HCT116 (cell line): ENCODE results near the gene PAX2. TPM values are rescaled to one million over a fixed set of nuclear protein-coding genes. Genes with fewer than 3 reads are reported as not detected.

ENCODE experiments used
- ATAC-seq: fragments of 200-7000 bp; cut with Tn5 transposase; 2 replicates; pipeline ENCODE4 v1.9.1; 2020; ENCODE audit warnings: mild to moderate bottlenecking, moderate library complexity
- BruUV-seq: library from RNA; stranded (reverse); fragments of 400-500 nt; replicated peaks from 2 replicates; lab custom pipeline; 2021; lab: Mats Ljungman, UMichigan
- CTCF ChIA-PET: fragments of 300-600 bp; sonication (Branson Sonifier 250); formaldehyde crosslinking; loops from one replicate; lab custom pipeline; 2021; ENCODE audit warnings: antibody characterized with exemption; lab: Charles Lee
- POLR2A ChIA-PET: fragments of 300-600, 350-600 bp; sonication (Branson Sonifier 250); formaldehyde crosslinking; loops from one replicate; lab custom pipeline; 2021; ENCODE audit warnings: antibody characterized with exemption; lab: Charles Lee
- RAD21 ChIA-PET, 2 experiments: fragments of 300-600 bp; sonication (Branson Sonifier 250); formaldehyde crosslinking; loops; one replicate each; lab custom pipeline; 2023; ENCODE audit warnings: low total read pairs in 2 of 2; ENCODE audit not compliant: uncharacterized antibody in 2 of 2, unreplicated experiment in 2 of 2, low non-redundant PET in 1 of 2; lab: Charles Lee
- DNase-seq: peaks from one replicate; pipeline ENCODE4 v3.0.0-alpha.2; 2010; ENCODE audit warnings: low read depth, low spot score
- H2AFZ ChIP-seq: fragments of 200-600 bp; shearing (Covaris generic), sonication (generic); 2 replicates; pipeline ENCODE4 v1.6.1; 2017; ENCODE audit warnings: low read depth, mixed run types, mixed read lengths, antibody characterized with exemption, low read length; ENCODE audit not compliant: poor library complexity, severe bottlenecking
- H3K27ac ChIP-seq: 2 replicates; pipeline ENCODE4 v1.5.1; 2012; ENCODE audit warnings: low read depth, low read length
- H3K27me3 ChIP-seq: fragments of 200-600 bp; sonication (generic); 2 replicates; pipeline ENCODE4 v1.6.1; 2016; ENCODE audit warnings: mixed run types, low read length, mixed read lengths; ENCODE audit not compliant: insufficient read depth
- H3K36me3 ChIP-seq, 2 experiments: fragments of 200-500 bp in 1 of 2; fragments of 200-600 bp in 1 of 2; sonication (Bioruptor generic) in 1 of 2; sonication (generic) in 1 of 2; 2 replicates each; pipeline versions ENCODE4 v1.5.1 to v1.6.1; 2014 to 2016; ENCODE audit warnings: low read length in 2 of 2, inconsistent platforms in 1 of 2, mixed read lengths in 1 of 2, mixed run types in 1 of 2; ENCODE audit not compliant: insufficient read depth in 2 of 2, control insufficient read depth in 1 of 2
- H3K4me1 ChIP-seq, 2 experiments: fragments of 200-600 bp in 1 of 2; sonication (generic) in 1 of 2; 2 replicates each; pipeline versions ENCODE4 v1.5.1 to v1.6.1; 2012 to 2017; ENCODE audit warnings: low read length in 2 of 2, inconsistent platforms in 1 of 2, mild to moderate bottlenecking in 1 of 2, mixed read lengths in 1 of 2, mixed run types in 1 of 2, moderate library complexity in 1 of 2; ENCODE audit not compliant: insufficient read depth in 2 of 2, control insufficient read depth in 1 of 2
- H3K4me2 ChIP-seq: fragments of 200-600 bp; sonication (generic); 2 replicates; pipeline ENCODE4 v1.6.1; 2017; ENCODE audit warnings: mixed run types, low read length, mixed read lengths
- H3K4me3 ChIP-seq, 2 experiments: fragments of 200-600 bp in 1 of 2; sonication (generic) in 1 of 2; replicated peaks in 1 of 2; 2 replicates each; pipeline ENCODE4 v1.5.1; 2011 to 2016; ENCODE audit warnings: low read length in 2 of 2, control low read depth in 1 of 2, low read depth in 1 of 2, mild to moderate bottlenecking in 1 of 2, mixed read lengths in 1 of 2, mixed run types in 1 of 2
- H3K79me2 ChIP-seq: fragments of 200-600 bp; sonication (generic); 2 replicates; pipeline ENCODE4 v1.6.1; 2017; ENCODE audit warnings: mild to moderate bottlenecking, mixed run types, low read length, moderate library complexity, mixed read lengths; ENCODE audit not compliant: insufficient read depth
- H3K9ac ChIP-seq: fragments of 200-600 bp; sonication (generic); 2 replicates; pipeline ENCODE4 v1.6.1; 2016; ENCODE audit warnings: low read length, mixed read lengths
- H3K9me2 ChIP-seq: fragments of 200-600 bp; sonication (generic), shearing (Covaris generic); 2 replicates; pipeline ENCODE4 v1.6.1; 2017; ENCODE audit warnings: mixed run types, mild to moderate bottlenecking, moderate library complexity; ENCODE audit not compliant: insufficient read depth
- H3K9me3 ChIP-seq, 2 experiments: fragments of 200-500 bp in 1 of 2; fragments of 200-600 bp in 1 of 2; sonication (Bioruptor generic) in 1 of 2; sonication (generic) in 1 of 2; 2 replicates each; pipeline ENCODE4 v1.6.1; 2014 to 2017; ENCODE audit warnings: low read length in 2 of 2, mixed read lengths in 2 of 2, inconsistent platforms in 1 of 2, low read depth in 1 of 2, mild to moderate bottlenecking in 1 of 2, mixed run types in 1 of 2, moderate library complexity in 1 of 2; ENCODE audit not compliant: control insufficient read depth in 1 of 2, insufficient read depth in 1 of 2
- H4K20me1 ChIP-seq: fragments of 200-600 bp; sonication (generic), shearing (Covaris generic); 2 replicates; pipeline ENCODE4 v1.6.1; 2017; ENCODE audit warnings: mixed run types, mild to moderate bottlenecking, moderate library complexity; ENCODE audit not compliant: insufficient read depth
- CEBPB ChIP-seq: IDR thresholded peaks from 2 replicates; pipeline ENCODE4 v1.6.1; 2012; ENCODE audit warnings: low read depth
- EGR1 ChIP-seq: IDR thresholded peaks from 2 replicates; pipeline ENCODE4 v1.6.1; 2012; ENCODE audit warnings: low read depth
- ELF1 ChIP-seq: IDR thresholded peaks from 2 replicates; pipeline ENCODE4 v1.6.1; 2012; ENCODE audit warnings: low read depth, borderline replicate concordance
- EZH2 ChIP-seq: fragments of 200-600 bp; sonication (generic); IDR thresholded peaks from 2 replicates; pipeline ENCODE4 v1.6.1; 2017; ENCODE audit warnings: antibody characterized with exemption, mixed run types
- EZH2phosphoT487 ChIP-seq: fragments of 200-600 bp; IDR thresholded peaks from 2 replicates; pipeline ENCODE4 v1.6.1; 2018; ENCODE audit warnings: antibody characterized with exemption, borderline replicate concordance
- JUND ChIP-seq: IDR thresholded peaks from 2 replicates; pipeline ENCODE4 v1.6.1; 2012
- POLR2A ChIP-seq: IDR thresholded peaks from 2 replicates; pipeline ENCODE4 v1.7.0; 2011; ENCODE audit warnings: borderline replicate concordance; ENCODE audit not compliant: insufficient read depth, insufficient read length; ENCODE audit errors: extremely low read depth
- POLR2AphosphoS5 ChIP-seq: IDR thresholded peaks from 2 replicates; pipeline ENCODE4 v1.6.1; 2011; ENCODE audit warnings: mild to moderate bottlenecking, low read depth, low read length, moderate library complexity
- SIN3A ChIP-seq: IDR thresholded peaks from 2 replicates; pipeline ENCODE4 v1.6.1; 2012; ENCODE audit warnings: low read depth
- SP1 ChIP-seq: IDR thresholded peaks from 2 replicates; pipeline ENCODE4 v1.6.1; 2012; ENCODE audit warnings: low read depth
- SRF ChIP-seq: IDR thresholded peaks from 2 replicates; pipeline ENCODE4 v1.6.1; 2012; ENCODE audit warnings: low read depth
- TCF7L2 ChIP-seq: IDR thresholded peaks from 2 replicates; pipeline ENCODE4 v1.7.0; 2011; ENCODE audit warnings: borderline replicate concordance, inconsistent platforms; ENCODE audit not compliant: insufficient read depth, insufficient read length; ENCODE audit errors: extremely low read depth
- YY1 ChIP-seq: IDR thresholded peaks from 2 replicates; pipeline ENCODE4 v1.6.1; 2011; ENCODE audit warnings: low read length, low read depth, moderate library complexity, mild to moderate bottlenecking; ENCODE audit not compliant: insufficient replicate concordance; ENCODE audit errors: extremely low read depth
- ZFX ChIP-seq: fragments of 450-650 bp; IDR thresholded peaks from 2 replicates; pipeline ENCODE4 v1.6.1; 2017
- ZNF274 ChIP-seq: fragments of 200-500 bp; sonication (Bioruptor generic); IDR thresholded peaks from 2 replicates; pipeline ENCODE4 v1.6.1; 2014; ENCODE audit warnings: mild to moderate bottlenecking, low read depth, low read length, inconsistent platforms
- intact Hi-C: fragments of 100-400 bp; cut with micrococcal nuclease; formaldehyde crosslinking; loops from 2 replicates; pipeline ENCODE4 v1.10.0; 2022
- total RNA-seq: library from RNA; stranded (reverse); gene quantifications from one replicate; pipeline ENCODE4 v1.2.1, GENCODE V29; 2021; ENCODE audit not compliant: unreplicated experiment
- TF ChIP-seq, protein P1 (sequence below): IDR thresholded peaks from 2 replicates; pipeline ENCODE4 v1.6.1; 2012; ENCODE audit warnings: low read depth
- TF ChIP-seq, protein P2 (sequence below): IDR thresholded peaks from 2 replicates; pipeline ENCODE4 v1.6.1; 2012
- TF ChIP-seq, protein P3 (sequence below), 3 experiments: fragments of 200-600 bp in 1 of 3; sonication (generic) in 1 of 3; IDR thresholded peaks in 2 of 3; conservative IDR thresholded peaks in 1 of 3; 2 replicates each; pipeline ENCODE4 v1.5.1; 2012 to 2017; ENCODE audit warnings: low read depth in 2 of 3, low read length in 2 of 3, antibody characterized with exemption in 1 of 3, borderline replicate concordance in 1 of 3, control low read depth in 1 of 3, mild to moderate bottlenecking in 1 of 3, mixed read lengths in 1 of 3, mixed run types in 1 of 3, moderate library complexity in 1 of 3; ENCODE audit not compliant: insufficient read depth in 1 of 3
- TF ChIP-seq, protein P4 (sequence below): IDR thresholded peaks from 2 replicates; pipeline ENCODE4 v1.6.1; 2011; ENCODE audit warnings: mild to moderate bottlenecking, low read length, moderate library complexity; ENCODE audit not compliant: insufficient replicate concordance; ENCODE audit errors: extremely low read depth
- TF ChIP-seq, protein P5 (sequence below): IDR thresholded peaks from 2 replicates; pipeline ENCODE4 v1.6.1; 2012

The PAX2 gene
- total RNA-seq, 1 experiment from 2014 or later = 5.0 TPM

DNA sequence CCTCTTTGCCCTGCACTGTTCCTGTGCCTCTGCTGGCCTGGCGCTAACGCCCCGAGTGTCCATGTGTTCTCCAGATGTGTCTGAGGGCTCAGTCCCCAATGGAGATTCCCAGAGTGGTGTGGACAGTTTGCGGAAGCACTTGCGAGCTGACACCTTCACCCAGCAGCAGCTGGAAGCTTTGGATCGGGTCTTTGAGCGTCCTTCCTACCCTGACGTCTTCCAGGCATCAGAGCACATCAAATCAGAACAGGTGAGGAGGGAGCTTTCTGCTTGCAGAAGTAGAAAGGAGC is 60.9 kb downstream of the PAX2 start:
- TF ChIP-seq SIN3A = no peak
- TF ChIP-seq EGR1 = no peak
- no peak for TF ChIP-seq ZFX
- TF ChIP-seq, protein P1, sequence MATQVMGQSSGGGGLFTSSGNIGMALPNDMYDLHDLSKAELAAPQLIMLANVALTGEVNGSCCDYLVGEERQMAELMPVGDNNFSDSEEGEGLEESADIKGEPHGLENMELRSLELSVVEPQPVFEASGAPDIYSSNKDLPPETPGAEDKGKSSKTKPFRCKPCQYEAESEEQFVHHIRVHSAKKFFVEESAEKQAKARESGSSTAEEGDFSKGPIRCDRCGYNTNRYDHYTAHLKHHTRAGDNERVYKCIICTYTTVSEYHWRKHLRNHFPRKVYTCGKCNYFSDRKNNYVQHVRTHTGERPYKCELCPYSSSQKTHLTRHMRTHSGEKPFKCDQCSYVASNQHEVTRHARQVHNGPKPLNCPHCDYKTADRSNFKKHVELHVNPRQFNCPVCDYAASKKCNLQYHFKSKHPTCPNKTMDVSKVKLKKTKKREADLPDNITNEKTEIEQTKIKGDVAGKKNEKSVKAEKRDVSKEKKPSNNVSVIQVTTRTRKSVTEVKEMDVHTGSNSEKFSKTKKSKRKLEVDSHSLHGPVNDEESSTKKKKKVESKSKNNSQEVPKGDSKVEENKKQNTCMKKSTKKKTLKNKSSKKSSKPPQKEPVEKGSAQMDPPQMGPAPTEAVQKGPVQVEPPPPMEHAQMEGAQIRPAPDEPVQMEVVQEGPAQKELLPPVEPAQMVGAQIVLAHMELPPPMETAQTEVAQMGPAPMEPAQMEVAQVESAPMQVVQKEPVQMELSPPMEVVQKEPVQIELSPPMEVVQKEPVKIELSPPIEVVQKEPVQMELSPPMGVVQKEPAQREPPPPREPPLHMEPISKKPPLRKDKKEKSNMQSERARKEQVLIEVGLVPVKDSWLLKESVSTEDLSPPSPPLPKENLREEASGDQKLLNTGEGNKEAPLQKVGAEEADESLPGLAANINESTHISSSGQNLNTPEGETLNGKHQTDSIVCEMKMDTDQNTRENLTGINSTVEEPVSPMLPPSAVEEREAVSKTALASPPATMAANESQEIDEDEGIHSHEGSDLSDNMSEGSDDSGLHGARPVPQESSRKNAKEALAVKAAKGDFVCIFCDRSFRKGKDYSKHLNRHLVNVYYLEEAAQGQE = no peak
- no peak for TF ChIP-seq POLR2AphosphoS5
- no peak for TF ChIP-seq POLR2A
- TF ChIP-seq EZH2phosphoT487 = no peak
- no peak for TF ChIP-seq ZNF274
- no peak for TF ChIP-seq TCF7L2
- TF ChIP-seq SRF = no peak
- TF ChIP-seq, protein P2, sequence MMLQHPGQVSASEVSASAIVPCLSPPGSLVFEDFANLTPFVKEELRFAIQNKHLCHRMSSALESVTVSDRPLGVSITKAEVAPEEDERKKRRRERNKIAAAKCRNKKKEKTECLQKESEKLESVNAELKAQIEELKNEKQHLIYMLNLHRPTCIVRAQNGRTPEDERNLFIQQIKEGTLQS = no peak
- TF ChIP-seq, protein P3, sequence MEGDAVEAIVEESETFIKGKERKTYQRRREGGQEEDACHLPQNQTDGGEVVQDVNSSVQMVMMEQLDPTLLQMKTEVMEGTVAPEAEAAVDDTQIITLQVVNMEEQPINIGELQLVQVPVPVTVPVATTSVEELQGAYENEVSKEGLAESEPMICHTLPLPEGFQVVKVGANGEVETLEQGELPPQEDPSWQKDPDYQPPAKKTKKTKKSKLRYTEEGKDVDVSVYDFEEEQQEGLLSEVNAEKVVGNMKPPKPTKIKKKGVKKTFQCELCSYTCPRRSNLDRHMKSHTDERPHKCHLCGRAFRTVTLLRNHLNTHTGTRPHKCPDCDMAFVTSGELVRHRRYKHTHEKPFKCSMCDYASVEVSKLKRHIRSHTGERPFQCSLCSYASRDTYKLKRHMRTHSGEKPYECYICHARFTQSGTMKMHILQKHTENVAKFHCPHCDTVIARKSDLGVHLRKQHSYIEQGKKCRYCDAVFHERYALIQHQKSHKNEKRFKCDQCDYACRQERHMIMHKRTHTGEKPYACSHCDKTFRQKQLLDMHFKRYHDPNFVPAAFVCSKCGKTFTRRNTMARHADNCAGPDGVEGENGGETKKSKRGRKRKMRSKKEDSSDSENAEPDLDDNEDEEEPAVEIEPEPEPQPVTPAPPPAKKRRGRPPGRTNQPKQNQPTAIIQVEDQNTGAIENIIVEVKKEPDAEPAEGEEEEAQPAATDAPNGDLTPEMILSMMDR (IDR thresholded peaks at IDR 0.05 in 2 of 3, conservative IDR thresholded peaks at IDR 0.05 in 1 of 3; ENCODE audit: borderline replicate concordance in 1 of 3, insufficient read depth in 1 of 3, low read depth in 2 of 3, low read length in 2 of 3) = no peak
- no peak for TF ChIP-seq ELF1
- no peak for TF ChIP-seq YY1
- TF ChIP-seq, protein P4, sequence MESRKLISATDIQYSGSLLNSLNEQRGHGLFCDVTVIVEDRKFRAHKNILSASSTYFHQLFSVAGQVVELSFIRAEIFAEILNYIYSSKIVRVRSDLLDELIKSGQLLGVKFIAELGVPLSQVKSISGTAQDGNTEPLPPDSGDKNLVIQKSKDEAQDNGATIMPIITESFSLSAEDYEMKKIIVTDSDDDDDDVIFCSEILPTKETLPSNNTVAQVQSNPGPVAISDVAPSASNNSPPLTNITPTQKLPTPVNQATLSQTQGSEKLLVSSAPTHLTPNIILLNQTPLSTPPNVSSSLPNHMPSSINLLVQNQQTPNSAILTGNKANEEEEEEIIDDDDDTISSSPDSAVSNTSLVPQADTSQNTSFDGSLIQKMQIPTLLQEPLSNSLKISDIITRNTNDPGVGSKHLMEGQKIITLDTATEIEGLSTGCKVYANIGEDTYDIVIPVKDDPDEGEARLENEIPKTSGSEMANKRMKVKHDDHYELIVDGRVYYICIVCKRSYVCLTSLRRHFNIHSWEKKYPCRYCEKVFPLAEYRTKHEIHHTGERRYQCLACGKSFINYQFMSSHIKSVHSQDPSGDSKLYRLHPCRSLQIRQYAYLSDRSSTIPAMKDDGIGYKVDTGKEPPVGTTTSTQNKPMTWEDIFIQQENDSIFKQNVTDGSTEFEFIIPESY = no peak
- TF ChIP-seq CEBPB = no peak
- no peak for TF ChIP-seq JUND
- TF ChIP-seq SP1 = no peak
- TF ChIP-seq EZH2 = no peak
- TF ChIP-seq, protein P5, sequence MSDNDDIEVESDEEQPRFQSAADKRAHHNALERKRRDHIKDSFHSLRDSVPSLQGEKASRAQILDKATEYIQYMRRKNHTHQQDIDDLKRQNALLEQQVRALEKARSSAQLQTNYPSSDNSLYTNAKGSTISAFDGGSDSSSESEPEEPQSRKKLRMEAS = no peak
- no peak for ATAC-seq
- ChIA-PET RAD21 (no interaction called here), CTCF (no interaction called here), POLR2A (no interaction called here)
- Histone ChIP-seq H2AFZ (no peak overlapping the region), H3K27me3 (no peaks in the 10 kb centered on the region), H3K79me2 (no peaks in the 10 kb centered on the region), H4K20me1 (no peaks in the 10 kb centered on the region), H3K9me3 (no peaks in the 10 kb centered on the region), H3K27ac (no peak overlapping the region), H3K4me1 (no peaks in the 10 kb centered on the region), H3K36me3 (no peaks in the 10 kb centered on the region), H3K9ac (no peak overlapping the region), H3K4me3 (no peak overlapping the region), H3K4me2 (no peak overlapping the region), H3K9me2 (no peaks in the 10 kb centered on the region)
- no TSS peak for BruUV-seq
- intact Hi-C loops = no loop called here
- DNase-seq = no peak
